NCI-H510A (cell line): Measurements from ENCODE around the gene CYBB.

Experiments used
- DNase-seq: peaks from one replicate; lab custom pipeline; 2025; lab: John Stamatoyannopoulos, UW

Gene CYBB

DNA sequence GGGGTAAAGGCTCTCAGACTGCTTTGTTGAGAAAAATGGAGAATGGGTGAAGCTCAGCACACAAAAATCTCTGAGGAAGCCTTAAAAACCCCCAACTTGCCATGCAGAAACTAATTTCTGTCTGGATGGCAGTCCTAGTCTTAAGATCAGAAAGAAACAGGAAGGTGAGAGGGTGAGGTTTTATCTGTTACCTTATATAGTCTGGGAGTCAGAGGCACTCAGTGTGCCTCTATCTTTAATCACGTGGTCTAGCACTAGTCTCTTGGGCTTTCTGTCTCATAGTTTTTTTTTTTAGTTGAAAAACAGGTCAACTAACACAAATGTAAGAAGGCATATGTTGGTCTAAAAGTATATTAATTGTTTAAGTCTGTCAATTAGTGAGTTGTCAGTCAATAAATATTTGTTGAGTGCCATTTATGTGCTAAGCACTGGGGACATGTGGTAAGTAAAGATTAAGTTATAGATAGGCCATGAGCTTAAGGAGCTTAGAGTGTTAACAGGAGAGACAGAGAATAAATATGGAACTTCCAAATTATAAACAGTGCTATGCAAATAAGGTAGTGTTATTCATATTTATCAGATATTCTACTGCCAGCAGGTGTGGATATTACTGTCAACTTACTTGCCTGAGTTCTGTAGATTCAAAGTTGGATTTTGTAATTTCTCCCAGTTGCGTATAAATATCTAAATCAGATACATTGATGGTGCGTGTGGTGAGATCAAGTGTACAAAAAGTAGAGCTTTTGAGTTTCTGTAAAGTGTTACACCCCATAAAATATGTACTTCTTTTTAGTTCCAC, 7.0 kb downstream of the CYBB start:
- DNase-seq = no peak

DNA sequence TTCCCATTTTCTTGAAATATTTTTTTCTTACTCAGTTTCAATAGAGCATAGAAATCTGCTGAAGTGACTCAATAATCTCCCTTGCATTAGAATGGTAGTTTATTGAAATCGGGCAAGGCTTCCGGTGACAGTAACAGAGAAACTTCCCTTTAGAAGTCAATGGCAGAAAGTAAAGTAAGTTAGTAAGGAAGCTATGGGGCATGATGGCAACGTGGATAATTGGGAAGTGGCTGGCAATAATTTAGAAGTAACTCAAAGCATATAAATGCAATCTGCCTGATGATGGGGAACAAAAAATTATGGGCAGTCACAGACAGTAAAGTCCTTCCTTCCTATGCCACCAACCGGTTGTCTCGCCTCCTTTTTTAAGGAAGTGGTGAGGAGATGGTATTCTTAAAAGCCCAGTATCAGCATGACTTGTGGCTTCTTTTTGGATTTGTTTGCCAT, 7.6 kb downstream of the CYBB start:
- no peak for DNase-seq

DNA sequence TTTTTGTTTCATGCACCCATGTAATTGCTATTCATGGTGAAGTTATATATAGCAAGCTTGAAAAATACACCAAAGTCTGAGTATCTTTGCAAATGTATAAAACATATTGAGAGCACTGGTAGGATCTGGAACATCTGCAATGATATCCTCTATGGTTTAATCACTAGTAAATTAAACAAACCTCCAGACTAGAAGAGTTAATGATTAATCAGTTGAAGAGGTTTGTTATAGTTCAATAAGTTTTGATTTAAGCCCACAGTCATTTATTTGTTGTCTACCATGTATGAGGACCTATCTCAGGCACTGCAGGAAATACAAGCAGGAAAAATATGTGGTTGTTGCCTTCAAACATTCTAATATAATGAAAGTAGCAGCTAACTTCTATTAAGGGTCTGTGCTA, 16.5 kb downstream of the CYBB start:
- DNase-seq = no peak

DNA sequence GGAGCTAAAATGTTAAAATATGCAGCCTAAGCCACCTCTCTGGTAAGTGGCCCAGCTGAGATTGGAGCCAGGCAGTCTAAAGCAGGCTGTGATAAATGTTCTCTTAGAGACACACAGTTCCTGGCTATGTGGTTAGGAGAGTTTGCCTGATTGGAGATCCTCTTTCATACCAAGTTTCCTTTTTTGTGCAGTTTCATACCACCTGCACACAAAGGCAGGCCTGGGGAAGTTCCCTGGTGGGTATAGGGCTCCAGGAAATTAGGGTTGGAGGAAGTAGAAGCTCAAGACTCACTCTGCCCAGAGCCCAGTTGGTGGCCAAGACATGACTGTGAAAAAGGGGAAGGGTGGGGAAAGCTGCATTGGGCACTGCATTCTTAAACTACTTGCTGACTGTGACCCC, 16.9 kb downstream of the CYBB start:
- no peak for DNase-seq

DNA sequence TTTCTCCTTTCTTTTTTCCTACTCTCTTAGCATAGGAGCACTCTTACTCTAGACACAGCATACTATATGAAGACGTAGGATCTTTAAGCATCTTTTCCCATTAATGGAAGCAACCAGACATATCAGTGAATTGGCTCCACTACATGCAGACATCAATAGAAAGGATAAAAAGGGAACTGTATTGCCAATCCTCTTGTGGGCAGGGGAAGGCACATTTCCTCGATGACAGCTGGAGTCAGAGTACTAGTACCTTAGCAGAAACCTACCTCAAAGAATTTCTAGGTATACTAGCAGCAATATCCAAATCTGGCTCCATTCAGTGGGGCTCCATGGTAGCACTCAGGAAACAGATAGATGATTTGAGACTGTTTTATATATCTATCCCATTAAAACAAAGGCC, 20.1 kb downstream of the CYBB start:
- no peak for DNase-seq

DNA sequence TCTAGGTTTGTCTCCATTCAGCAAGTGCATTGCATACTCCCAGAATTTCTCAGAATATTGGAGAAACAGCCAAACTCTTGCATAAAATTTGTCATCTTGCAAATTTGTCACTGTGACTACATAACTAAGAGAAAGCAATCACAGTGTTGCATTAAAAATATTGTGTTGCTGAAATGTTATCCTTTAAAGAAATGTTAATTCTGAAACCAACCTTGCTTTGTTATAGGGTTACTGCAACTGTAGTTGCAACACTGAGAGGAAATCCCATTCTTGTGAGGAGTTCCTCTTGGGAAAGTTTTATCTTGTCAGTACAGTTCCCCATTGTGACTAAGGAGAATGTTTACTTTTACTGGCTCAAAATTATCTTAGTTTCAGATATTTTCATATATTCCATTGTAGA, 20.9 kb downstream of the CYBB start:
- no peak for DNase-seq

DNA sequence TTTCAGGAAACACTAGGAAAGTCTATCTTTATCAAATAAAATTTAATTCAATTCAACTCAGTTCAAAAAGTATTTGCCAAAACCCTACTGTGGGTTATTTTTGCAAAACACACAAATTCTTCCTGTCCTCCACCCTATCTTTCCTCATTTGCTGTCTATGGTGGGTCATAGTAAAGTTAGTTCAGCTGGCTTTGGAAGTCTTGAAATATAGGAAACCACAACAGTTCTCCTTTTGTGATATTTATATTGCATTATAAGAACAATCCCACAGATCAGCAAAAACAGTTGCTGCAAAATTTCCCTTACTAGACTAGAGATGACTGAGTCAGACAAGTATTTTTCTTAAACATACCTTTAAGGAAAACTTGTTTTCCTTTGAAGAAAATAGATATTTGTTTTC, 22.2 kb downstream of the CYBB start:
- DNase-seq = no peak

DNA sequence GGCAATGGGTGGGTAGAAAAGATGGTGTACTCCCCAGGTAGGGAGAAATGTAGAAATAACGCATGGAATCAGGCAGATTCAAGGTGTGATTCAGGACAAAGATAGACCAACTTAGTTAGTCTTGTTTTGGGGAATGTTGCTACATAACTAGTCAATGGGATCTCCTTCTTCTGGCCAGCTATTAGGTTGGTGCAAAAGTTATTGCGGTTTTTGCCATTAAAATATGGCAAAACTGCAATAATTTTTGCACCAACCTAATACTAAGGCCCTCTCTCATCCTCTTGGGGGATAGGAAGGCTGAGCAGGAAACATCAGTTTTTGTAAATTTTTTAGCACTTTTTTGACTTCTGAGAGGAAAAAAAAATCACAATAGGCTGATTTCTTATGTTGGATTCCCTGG, 23.2 kb downstream of the CYBB start:
- DNase-seq = no peak

DNA sequence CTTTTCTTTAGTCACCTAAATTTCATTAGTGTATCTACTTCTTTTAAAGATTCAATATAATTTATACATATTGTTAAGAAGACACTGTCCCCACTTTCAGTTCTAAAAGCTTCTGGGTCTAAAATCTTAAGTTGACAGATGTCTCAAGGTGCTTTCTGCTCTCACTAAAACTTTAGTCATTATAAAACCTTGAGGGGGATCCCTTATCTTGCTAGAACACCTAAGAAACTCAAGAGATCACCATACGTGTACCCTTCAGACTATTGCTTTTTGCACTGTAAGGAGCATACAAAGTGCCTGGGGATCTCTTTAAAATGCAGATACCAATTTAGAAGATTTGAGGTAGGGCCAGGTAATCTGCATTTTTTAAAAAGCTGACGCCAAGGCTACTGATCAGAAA, 30.1 kb downstream of the CYBB start:
- DNase-seq = no peak

DNA sequence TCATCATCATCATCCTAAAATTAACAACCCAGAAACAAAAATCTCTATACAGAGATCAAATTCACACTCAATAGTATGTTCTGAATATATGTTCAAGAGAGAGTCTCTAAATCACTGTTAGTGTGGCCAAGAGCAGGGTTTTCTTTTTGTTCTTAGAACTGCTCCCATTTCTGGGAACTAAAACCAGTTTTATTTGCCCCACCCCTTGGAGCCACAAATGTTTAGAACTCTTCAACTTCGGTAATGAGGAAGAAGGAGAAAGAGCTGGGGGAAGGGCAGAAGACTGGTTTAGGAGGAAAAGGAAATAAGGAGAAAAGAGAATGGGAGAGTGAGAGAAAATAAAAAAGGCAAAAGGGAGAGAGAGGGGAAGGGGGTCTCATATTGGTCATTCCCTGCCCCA, 32.3 kb downstream of the CYBB start:
- DNase-seq = no peak

DNA sequence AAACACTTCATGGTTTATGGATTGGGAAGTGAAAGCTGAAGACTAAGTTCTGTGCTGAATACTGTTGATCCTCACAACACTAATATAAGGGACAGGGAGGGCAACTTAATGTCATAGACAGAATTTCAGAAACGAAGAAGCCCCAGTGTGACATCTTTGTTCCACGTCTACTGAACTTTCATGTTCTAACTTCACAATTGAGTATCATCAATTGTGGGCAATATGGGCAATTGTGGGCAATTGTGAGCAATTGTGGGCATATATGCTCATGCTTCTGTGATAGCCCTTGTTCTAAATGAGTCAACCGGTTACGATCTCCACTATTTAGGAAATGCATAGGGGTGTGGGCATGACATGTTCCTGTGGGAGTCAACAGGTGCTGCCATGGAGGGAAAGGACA, 33.7 kb downstream of the CYBB start:
- no peak for DNase-seq

DNA sequence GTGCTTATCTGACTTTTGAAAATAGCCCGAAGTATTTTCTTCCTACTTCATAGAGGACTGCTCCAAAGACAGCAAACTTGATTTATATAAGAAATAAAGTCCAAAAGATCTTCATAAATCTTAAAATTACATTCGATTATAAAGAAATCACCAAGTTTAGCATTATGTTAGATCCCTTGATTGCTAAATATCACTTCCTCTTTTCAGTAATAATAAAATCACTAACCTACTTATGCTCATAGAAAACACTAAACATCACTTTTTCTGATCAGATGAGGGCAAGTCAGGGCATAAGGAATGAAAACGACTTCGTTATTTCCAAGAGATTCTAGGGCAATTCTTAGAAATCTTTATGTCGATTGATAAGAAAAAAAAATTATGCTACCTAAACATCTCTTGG, 35.5 kb downstream of the CYBB start:
- DNase-seq = no peak

DNA sequence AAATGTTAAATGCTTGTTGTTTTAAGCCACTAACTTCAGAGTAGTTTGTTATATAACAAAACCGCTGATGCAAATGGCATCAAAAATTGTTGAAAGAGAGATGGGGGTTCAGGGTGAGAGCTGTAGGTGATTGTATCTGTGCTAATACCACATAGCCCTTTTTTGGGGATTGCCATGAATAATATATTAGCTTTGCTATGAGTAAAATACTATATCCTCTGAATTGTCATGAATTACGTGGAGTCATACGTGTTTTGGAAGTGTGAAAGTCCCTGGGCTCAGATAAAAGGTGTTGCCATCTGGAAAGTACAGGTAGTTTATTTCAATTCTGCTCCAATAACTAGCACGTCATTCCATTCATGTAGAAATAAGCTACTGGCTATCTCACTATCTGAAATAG, 36.9 kb downstream of the CYBB start:
- no peak for DNase-seq

DNA sequence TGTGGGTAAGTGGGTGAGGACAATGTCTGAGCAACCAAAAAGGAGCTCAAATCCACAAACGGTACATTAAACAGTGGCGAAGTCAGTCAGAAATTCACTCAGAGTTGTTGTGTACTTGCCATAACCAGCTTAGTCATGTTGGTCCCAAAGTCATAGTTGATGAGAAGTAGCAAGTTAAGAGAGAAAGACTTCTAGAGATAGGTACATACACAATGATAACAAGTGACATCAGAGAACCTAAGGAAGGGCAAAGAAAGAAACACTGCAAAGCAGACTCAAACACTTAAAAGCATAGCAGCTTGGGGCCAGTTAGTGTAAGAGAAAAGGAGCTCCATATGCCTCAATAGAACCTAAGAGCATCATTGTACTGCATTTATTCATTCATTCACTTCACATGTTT, 37.3 kb downstream of the CYBB start:
- DNase-seq = no peak

DNA sequence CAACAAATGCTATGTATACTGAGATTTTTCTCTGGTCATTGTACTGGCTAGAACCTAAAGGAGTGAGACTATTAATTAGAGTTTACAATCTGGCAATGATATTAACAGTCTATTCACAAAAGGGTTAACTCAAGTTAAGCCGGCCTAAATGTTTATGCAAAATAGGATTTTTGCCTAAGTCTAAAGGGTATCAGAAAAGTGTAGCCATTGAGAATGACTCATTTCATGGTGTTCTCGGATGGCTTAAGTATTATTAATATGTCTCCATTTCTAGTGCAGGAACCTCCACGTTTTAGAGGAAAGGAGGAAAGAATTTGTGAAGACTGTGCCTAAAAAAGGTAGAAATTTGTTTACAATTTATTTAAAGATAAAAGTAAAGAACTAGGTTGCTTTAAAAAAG, 37.7 kb downstream of the CYBB start:
- DNase-seq = no peak

DNA sequence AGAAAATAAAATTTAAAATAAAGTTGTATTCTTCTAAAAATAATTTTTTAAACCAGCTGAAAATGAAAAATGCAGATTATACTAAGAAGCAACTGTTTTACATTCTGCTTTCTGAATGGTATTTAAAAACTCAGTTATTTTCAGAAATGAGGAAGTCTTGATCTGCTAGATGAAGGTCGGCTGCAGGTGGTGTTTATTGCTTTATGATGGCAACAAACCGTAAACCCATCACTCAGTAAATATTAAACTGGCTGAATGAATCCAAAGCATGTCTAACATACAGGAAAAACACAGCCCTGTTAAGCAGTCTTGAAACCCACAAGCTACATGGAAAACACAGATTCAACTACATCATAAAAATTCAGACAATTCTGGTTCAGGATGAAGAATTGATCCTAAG, 38.2 kb downstream of the CYBB start:
- DNase-seq = no peak

DNA sequence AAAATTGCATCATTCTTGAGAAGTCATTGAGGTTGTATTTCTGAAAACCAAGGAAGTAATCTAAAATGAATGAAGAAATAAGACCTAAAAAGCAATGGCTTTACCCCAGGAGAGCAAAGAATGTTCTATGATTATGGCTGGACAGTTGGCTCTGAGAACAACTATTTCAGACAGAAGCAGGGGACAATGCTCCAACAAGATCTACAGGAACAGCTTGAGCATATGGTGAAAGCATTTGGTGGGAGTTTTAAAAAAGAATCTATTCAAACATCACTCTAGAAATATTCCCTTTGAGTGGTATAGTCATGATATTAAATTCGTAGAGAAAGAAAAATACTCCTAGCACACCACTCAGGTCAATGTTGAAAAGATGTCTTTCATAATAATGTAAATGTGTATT, 40.8 kb downstream of the CYBB start:
- no peak for DNase-seq

DNA sequence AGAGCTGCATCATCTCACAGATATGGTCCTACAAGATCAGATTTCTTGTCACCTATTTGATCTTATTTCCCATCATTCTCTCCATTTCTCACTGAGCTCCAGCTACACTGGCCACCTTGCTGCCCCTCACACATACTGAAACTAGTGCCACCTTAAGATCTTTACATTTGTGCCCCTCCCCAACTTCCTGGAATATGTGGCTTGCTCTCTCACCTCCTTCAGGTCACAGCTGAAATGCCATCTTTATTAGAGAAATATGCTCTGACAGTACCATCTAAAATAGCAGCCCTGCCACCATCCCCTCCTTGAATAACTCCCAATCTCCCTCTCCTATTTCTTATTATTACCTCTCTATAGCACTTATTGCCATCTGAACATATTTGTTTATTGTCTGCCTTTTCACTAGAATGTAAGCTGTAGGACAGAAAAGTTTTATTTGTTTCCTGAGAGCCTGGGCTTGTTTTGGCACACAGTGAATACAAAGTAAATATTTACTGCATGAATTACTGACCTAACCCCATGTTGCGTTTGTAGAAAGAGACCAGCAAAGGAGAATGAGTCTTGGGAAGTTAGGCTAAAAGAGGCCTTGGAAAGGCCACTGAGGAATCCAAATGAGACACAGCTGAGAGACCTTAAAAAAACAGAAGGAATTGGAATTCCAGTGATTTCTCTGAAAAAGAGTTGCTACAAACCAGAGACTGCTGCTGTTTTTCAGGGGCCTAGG, 44.8 kb downstream of the CYBB start:
- DNase-seq = no peak

DNA sequence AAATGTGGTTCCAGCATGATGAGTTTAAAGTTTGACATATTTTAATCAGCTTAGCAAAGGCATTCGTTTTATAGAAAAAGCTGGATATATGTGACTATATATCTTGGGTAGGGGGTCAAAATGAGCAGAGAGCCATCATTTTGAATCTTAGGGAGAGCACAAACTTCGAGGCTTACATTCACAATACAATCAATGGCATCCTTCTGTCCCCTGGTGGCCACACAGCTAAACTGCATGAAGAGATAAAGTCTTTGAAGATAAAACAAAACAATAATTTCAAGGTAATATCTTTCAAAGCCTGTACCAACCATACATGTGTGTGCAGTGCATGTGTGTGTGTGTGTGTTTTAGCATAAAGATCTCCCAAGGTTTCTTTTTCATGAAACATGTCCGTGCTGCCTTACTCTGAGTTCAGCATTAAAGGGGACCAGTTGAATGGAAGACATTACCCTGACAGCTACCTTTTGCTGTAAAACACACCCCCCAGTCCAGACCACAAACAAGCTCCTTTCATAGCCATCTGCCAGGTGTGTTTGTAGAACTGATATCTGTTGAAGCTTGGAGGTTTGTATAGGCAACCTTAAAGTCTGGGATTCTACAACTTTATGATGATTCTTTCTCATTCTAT, 45.5 kb downstream of the CYBB start:
- no peak for DNase-seq

DNA sequence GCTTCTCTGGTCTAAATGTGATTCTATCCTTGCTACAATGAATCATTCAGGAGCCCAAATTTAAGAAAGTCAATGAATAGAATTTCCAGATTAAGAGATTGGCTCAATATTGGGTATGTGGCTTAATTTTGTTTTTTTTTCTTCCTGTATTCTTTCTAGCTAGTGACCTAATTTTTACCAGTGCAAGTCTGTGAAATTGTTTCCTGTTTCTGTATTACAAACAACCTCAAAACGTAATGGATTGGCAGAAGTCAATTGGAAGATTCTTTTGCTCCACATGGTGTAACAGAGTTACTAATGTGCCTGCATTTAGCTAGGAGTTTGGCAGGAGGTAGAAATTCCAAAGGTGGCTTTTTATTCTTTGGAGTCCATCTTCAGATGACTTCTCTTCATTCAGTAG, 49.9 kb downstream of the CYBB start:
- no peak for DNase-seq

DNA sequence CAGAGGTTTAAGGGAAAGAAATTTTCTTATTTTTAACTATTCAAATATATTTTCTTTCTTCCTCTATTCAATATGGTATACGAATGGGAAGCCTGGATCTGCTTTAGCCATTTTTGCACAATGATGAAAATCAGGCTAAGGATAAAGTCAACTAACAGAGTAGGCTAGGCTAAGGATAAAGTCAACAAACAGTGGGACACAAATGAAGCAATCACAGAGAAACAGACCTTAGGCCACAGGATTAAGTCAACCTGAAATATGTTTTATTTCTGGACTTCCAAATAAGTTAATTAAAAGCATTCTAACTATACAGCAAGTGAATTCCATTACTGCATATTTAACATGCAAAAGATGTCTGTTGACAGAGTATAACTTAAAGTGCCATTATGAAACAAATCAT, 50.5 kb downstream of the CYBB start:
- no peak for DNase-seq

DNA sequence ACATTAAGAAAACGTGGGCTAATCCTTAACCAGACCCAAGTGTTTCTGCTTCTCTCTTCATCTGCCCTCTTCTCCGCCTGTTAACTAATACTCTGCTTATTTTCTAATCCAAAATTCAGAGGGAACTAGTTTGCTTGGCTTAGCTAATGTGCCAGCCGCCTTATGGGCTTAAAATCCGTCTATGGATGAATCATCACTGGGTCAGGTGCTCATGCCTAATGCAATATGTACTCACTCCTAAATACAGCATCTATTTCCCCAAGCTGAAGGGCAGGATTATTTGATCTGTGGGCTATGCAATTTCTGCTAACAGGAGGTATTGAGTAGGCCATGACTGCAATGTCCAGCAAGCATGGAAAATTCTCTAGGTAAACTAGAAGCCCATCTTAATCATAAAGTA, 55.1 kb downstream of the CYBB start:
- DNase-seq = no peak

DNA sequence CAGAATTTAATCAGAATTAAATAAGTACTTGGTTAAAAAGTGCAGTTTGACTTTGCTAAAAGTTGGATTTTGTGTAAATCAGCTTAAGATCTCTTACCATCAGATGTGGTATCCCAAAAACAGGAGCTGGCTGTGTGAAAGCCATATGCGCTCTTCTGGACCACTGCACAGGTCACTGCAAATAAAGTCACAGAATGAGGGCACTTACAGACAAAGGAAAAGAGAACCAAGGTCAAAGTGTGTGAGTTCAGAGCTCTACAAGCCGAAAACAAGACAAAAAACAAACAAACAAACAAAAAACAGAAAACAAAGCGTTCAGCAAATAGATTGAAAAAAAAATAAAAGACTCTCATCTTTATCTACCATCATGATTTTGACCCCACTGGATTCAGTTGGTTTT, 61.1 kb downstream of the CYBB start:
- DNase-seq = no peak
